Mesenteric fat pad (tissue), 1 donor: ENCODE results near the gene C2orf76. TPM values are rescaled to one million over a fixed set of nuclear protein-coding genes. Genes with fewer than 3 reads are reported as not detected.
"Not testable (repeated sequence)": the region's sequence is repeated elsewhere in the genome, so short reads cannot be mapped to it uniquely, and the experiment has no call there.

Experiments used
- DNase-seq: peaks from one replicate; pipeline ENCODE4 v3.0.0-alpha.2; 2020; ENCODE audit warnings: low spot score
- total RNA-seq: library from RNA; stranded (reverse); fragmentation: NEBNext Ultra II Directional; extraction: Animal tissue kit (Norgen Biotek cat#: 25700); gene quantifications from one replicate; pipeline ENCODE4 v1.2.1, GENCODE V29; 2021
- donor health status: DM: yes; HTN: yes; CAD: no.

The C2orf76 gene
- total RNA-seq, 1 donor from 2014 or later, result 12.5 TPM

GRCh38 chr2:119301413-119301812 lies 65.2 kb downstream of the C2orf76 start:
- DNase-seq, result no peak

GRCh38 chr2:119295688-119296375 lies 70.8 kb downstream of the C2orf76 start:
- DNase-seq, result no peak

GRCh38 chr2:119294671-119295070 lies 72.0 kb downstream of the C2orf76 start:
- no peak for DNase-seq

- no peak for DNase-seq
Measured at GRCh38 chr2:119293900-119294299, 72.7 kb downstream of the C2orf76 start.

GRCh38 chr2:119293254-119293653 lies 73.4 kb downstream of the C2orf76 start:
- DNase-seq, result no peak

- DNase-seq, result no peak
Measured at GRCh38 chr2:119292226-119292625, 74.4 kb downstream of the C2orf76 start.

- DNase-seq, result no peak
Measured at GRCh38 chr2:119291588-119292167, 75.0 kb downstream of the C2orf76 start.

- no peak for DNase-seq
Measured at GRCh38 chr2:119290859-119291587, 75.6 kb downstream of the C2orf76 start.

GRCh38 chr2:119289642-119290041 lies 77.0 kb downstream of the C2orf76 start:
- DNase-seq, result no peak

GRCh38 chr2:119289093-119289492 lies 77.5 kb downstream of the C2orf76 start:
- no peak for DNase-seq

GRCh38 chr2:119288576-119288975 lies 78.1 kb downstream of the C2orf76 start:
- no peak for DNase-seq

- DNase-seq, result no peak
Measured at GRCh38 chr2:119286661-119287060, 80.0 kb downstream of the C2orf76 start.

- no peak for DNase-seq
Measured at GRCh38 chr2:119283873-119284331, 82.7 kb downstream of the C2orf76 start.

- no peak for DNase-seq
Measured at GRCh38 chr2:119282996-119283511, 83.6 kb downstream of the C2orf76 start.

- no peak for DNase-seq
Measured at GRCh38 chr2:119282146-119282995, 84.3 kb downstream of the C2orf76 start.

- no peak for DNase-seq
Measured at GRCh38 chr2:119280680-119281079, 86.0 kb downstream of the C2orf76 start.

GRCh38 chr2:119279666-119280065 lies 87.0 kb downstream of the C2orf76 start:
- no peak for DNase-seq

GRCh38 chr2:119278946-119279345 lies 87.7 kb downstream of the C2orf76 start:
- DNase-seq, result no peak

- DNase-seq, result not testable (repeated sequence)
Measured at GRCh38 chr2:119278385-119278784, 88.2 kb downstream of the C2orf76 start.

GRCh38 chr2:119276864-119277263 lies 89.8 kb downstream of the C2orf76 start:
- DNase-seq, result peak; percentile 8

- no peak for DNase-seq
Measured at GRCh38 chr2:119267604-119268003, 99.0 kb downstream of the C2orf76 start.
